ENCODE results near the gene PCNX3. TPM values are rescaled to one million over a fixed set of nuclear protein-coding genes. Genes with fewer than 3 reads are reported as not detected.

The PCNX3 gene
- total and polyA plus RNA-seq, 2 donors (not counting 1 experiment from before 2014, with no cell fraction given) = 8.0 to 14.7 TPM

- no peaks in the 10 kb centered on the region for H3K79me2 ChIP-seq (ENCODE audit: control insufficient read depth, insufficient read depth, low read length)
- H3K4me1 ChIP-seq (ENCODE audit: control insufficient read depth, extremely low read depth, insufficient read depth, low read length) = no peaks in the 10 kb centered on the region
- no peaks in the 10 kb centered on the region for H3K27me3 ChIP-seq (ENCODE audit: control insufficient read depth, insufficient read depth, low read length)
- H4K20me1 ChIP-seq (ENCODE audit: control insufficient read depth, extremely low read depth, insufficient read depth, low read length) = no peaks in the 10 kb centered on the region
- no peaks in the 10 kb centered on the region for H3K9me3 ChIP-seq (ENCODE audit: control insufficient read depth, insufficient read depth, low read depth, low read length)
- H3K36me3 ChIP-seq (ENCODE audit: control insufficient read depth, insufficient read depth, low read length) = peaks cover 45% of the 10 kb centered on the region
- H3K4me2 ChIP-seq (ENCODE audit: extremely low read depth, insufficient read depth, low read length) = no peak overlapping the region
- TF ChIP-seq CTCF (conservative IDR thresholded peaks at IDR 0.05 in 1 of 2, IDR thresholded peaks at IDR 0.05 in 1 of 2; ENCODE audit: low read depth in 1 of 2, low read length in 2 of 2) = no peak
- TF ChIP-seq EZH2 (IDR thresholded peaks at IDR 0.05; ENCODE audit: low read length, missing control alignments) = no peak
- no peak overlapping the region for H3K27ac ChIP-seq (ENCODE audit: insufficient read depth, low read length)
- H3K9ac ChIP-seq (ENCODE audit: insufficient read depth, low read length) = no peak overlapping the region
- DNase-seq (ENCODE audit: low read depth in 2 of 2) = no peak
- H3K4me3 ChIP-seq (replicated peaks in 1 of 4; ENCODE audit: control extremely low read depth in 1 of 4, insufficient read depth in 1 of 4, low read depth in 3 of 4, low read length in 4 of 4) = no peak overlapping the region
- H2AFZ ChIP-seq (ENCODE audit: low read length) = no peak overlapping the region
These were observed 14.0 kb downstream of the PCNX3 start for GRCh38 chr11:65629579-65629978.

GRCh38 chr11:65630215-65630614, 14.6 kb downstream of the PCNX3 start:
- no peak for TF ChIP-seq EZH2 (IDR thresholded peaks at IDR 0.05; ENCODE audit: low read length, missing control alignments)
- TF ChIP-seq CTCF (conservative IDR thresholded peaks at IDR 0.05 in 1 of 2, IDR thresholded peaks at IDR 0.05 in 1 of 2; ENCODE audit: low read depth in 1 of 2, low read length in 2 of 2) = no peak
- no peak overlapping the region for H3K4me3 ChIP-seq (replicated peaks in 1 of 4; ENCODE audit: control extremely low read depth in 1 of 4, insufficient read depth in 1 of 4, low read depth in 3 of 4, low read length in 4 of 4)
- peaks cover 51% of the 10 kb centered on the region for H3K36me3 ChIP-seq (ENCODE audit: control insufficient read depth, insufficient read depth, low read length)
- no peaks in the 10 kb centered on the region for H3K27me3 ChIP-seq (ENCODE audit: control insufficient read depth, insufficient read depth, low read length)
- no peak overlapping the region for H3K27ac ChIP-seq (ENCODE audit: insufficient read depth, low read length)
- H3K9me3 ChIP-seq (ENCODE audit: control insufficient read depth, insufficient read depth, low read depth, low read length) = no peaks in the 10 kb centered on the region
- no peak overlapping the region for H3K9ac ChIP-seq (ENCODE audit: insufficient read depth, low read length)
- no peaks in the 10 kb centered on the region for H3K79me2 ChIP-seq (ENCODE audit: control insufficient read depth, insufficient read depth, low read length)
- H3K4me2 ChIP-seq (ENCODE audit: extremely low read depth, insufficient read depth, low read length) = no peak overlapping the region
- no peaks in the 10 kb centered on the region for H4K20me1 ChIP-seq (ENCODE audit: control insufficient read depth, extremely low read depth, insufficient read depth, low read length)
- H3K4me1 ChIP-seq (ENCODE audit: control insufficient read depth, extremely low read depth, insufficient read depth, low read length) = no peaks in the 10 kb centered on the region
- H2AFZ ChIP-seq (ENCODE audit: low read length) = no peak overlapping the region
- DNase-seq (ENCODE audit: low read depth in 2 of 2) = no peak

- H2AFZ ChIP-seq (ENCODE audit: low read length) = no peak overlapping the region
- H3K36me3 ChIP-seq (ENCODE audit: control insufficient read depth, insufficient read depth, low read length) = peaks cover 42% of the 10 kb centered on the region
- H3K27me3 ChIP-seq (ENCODE audit: control insufficient read depth, insufficient read depth, low read length) = no peaks in the 10 kb centered on the region
- no peak overlapping the region for H3K27ac ChIP-seq (ENCODE audit: insufficient read depth, low read length)
- no peaks in the 10 kb centered on the region for H3K9me3 ChIP-seq (ENCODE audit: control insufficient read depth, insufficient read depth, low read depth, low read length)
- no peaks in the 10 kb centered on the region for H3K79me2 ChIP-seq (ENCODE audit: control insufficient read depth, insufficient read depth, low read length)
- H3K9ac ChIP-seq (ENCODE audit: insufficient read depth, low read length) = no peak overlapping the region
- DNase-seq (ENCODE audit: low read depth in 2 of 2) = no peak
- H3K4me3 ChIP-seq (replicated peaks in 1 of 4; ENCODE audit: control extremely low read depth in 1 of 4, insufficient read depth in 1 of 4, low read depth in 3 of 4, low read length in 4 of 4) = no peak overlapping the region
- H3K4me2 ChIP-seq (ENCODE audit: extremely low read depth, insufficient read depth, low read length) = no peak overlapping the region
- TF ChIP-seq EZH2 (IDR thresholded peaks at IDR 0.05; ENCODE audit: low read length, missing control alignments) (no peak), CTCF (conservative IDR thresholded peaks at IDR 0.05 in 1 of 2, IDR thresholded peaks at IDR 0.05 in 1 of 2; ENCODE audit: low read depth in 1 of 2, low read length in 2 of 2) (no peak)
- H3K4me1 ChIP-seq (ENCODE audit: control insufficient read depth, extremely low read depth, insufficient read depth, low read length) = peaks cover 8% of the 10 kb centered on the region
- no peaks in the 10 kb centered on the region for H4K20me1 ChIP-seq (ENCODE audit: control insufficient read depth, extremely low read depth, insufficient read depth, low read length)
These were observed 18.0 kb downstream of the PCNX3 start for GRCh38 chr11:65633390-65634108.
